K562 (cell line): ENCODE data around the gene CPLANE2. TPM values are rescaled to one million over a fixed set of nuclear protein-coding genes. Genes with fewer than 3 reads are reported as not detected.

ENCODE experiments used
- ARHGAP35 ChIP-seq: fragments of 450-650 bp; IDR thresholded peaks from 2 replicates; pipeline ENCODE4 v1.6.1; 2018; ENCODE audit not compliant: partially characterized antibody
- CCAR2 ChIP-seq: fragments of 200-400 bp; formaldehyde crosslinking; IDR thresholded peaks from 2 replicates; pipeline ENCODE4 v1.6.1; 2017; ENCODE audit warnings: mild to moderate bottlenecking, low read depth, low read length
- CHD4 ChIP-seq: fragments of 200-600 bp; sonication (generic); IDR thresholded peaks from 3 replicates; pipeline ENCODE4 v1.6.1; 2012; ENCODE audit warnings: low read depth, mild to moderate bottlenecking, mixed read lengths, low read length, inconsistent platforms; ENCODE audit not compliant: insufficient read depth, insufficient replicate concordance, poor library complexity, severe bottlenecking
- HDAC2 ChIP-seq: fragments of 450-650 bp; IDR thresholded peaks from 2 replicates; pipeline ENCODE4 v1.6.1; 2016; ENCODE audit warnings: mild to moderate bottlenecking
- RCOR1 ChIP-seq, 2 experiments: IDR thresholded peaks; 2 replicates each; pipeline ENCODE4 v1.6.1; 2012; ENCODE audit warnings: low read depth in 2 of 2, low read length in 2 of 2, borderline replicate concordance in 1 of 2, improper control_type of control experiment in 1 of 2
- SMARCA4 ChIP-seq: fragments of 450-650 bp; IDR thresholded peaks from 2 replicates; pipeline ENCODE4 v1.6.1; 2016
- SMARCE1 ChIP-seq: fragments of 450-650 bp; IDR thresholded peaks from 2 replicates; pipeline ENCODE4 v1.7.1; 2016; ENCODE audit warnings: mild to moderate bottlenecking
- XRCC4 ChIP-seq: IDR thresholded peaks from one replicate; pipeline ENCODE4 v1.6.1; 2011; ENCODE audit not compliant: insufficient read depth, insufficient read length; ENCODE audit errors: extremely low read depth
- ZFX ChIP-seq: sonication (generic); formaldehyde crosslinking; IDR thresholded peaks from 2 replicates; pipeline ENCODE4 v1.8.0; 2022; ENCODE audit warnings: mild to moderate bottlenecking, missing genetic modification reagents, moderate library complexity
- ZNF140 ChIP-seq: fragments of 250-450 bp; sonication (Bioruptor Pico); IDR thresholded peaks from 2 replicates; pipeline ENCODE4 v1.8.0; 2021; ENCODE audit warnings: moderate library complexity, mild to moderate bottlenecking, inconsistent platforms
- ZNF184 ChIP-seq: sonication (generic); formaldehyde crosslinking; IDR thresholded peaks from 2 replicates; pipeline ENCODE4 v1.5.0; 2020; ENCODE audit warnings: missing genetic modification reagents
- polyA plus RNA-seq, 8 experiments: library from polyadenylated mRNA; depleted of rRNA in 4 of 8; stranded (reverse) in 5 of 8; unstranded in 3 of 8; fragments of >200 nt; fragmentation: Nextera tagmentation in 2 of 8; fragmentation: Illumina TruSeq in 1 of 8; extraction: Ambion mirVana in 2 of 8; extraction: Trizol in 1 of 8; gene quantifications; 2 replicates each; pipeline versions ENCODE4 v1.2.1 to v1.2.3, GENCODE V29; 2011 to 2014; ENCODE audit warnings: inconsistent platforms in 1 of 8, missing spikeins in 1 of 8
- total RNA-seq, 7 experiments: library from RNA; depleted of rRNA in 6 of 7; stranded (reverse); fragments of >200 nt in 6 of 7; fragmentation: Illumina TruSeq in 2 of 7; extraction: Trizol in 2 of 7; gene quantifications; 2 replicates each; pipeline versions ENCODE4 v1.2.1 to v1.2.3, GENCODE V29; 2011 to 2021; ENCODE audit warnings: low replicate concordance in 1 of 7
- TF ChIP-seq, protein P1 (sequence below): sonication (generic); formaldehyde crosslinking; IDR thresholded peaks from 2 replicates; pipeline ENCODE4 v1.8.0; 2022; ENCODE audit warnings: mild to moderate bottlenecking, missing genetic modification reagents
- TF ChIP-seq, protein P2 (sequence below): sonication (generic); formaldehyde crosslinking; IDR thresholded peaks from 2 replicates; pipeline ENCODE4 v1.4.0; 2020; ENCODE audit warnings: mild to moderate bottlenecking, missing genetic modification reagents
- TF ChIP-seq, protein P3 (sequence below): sonication (generic); formaldehyde crosslinking; IDR thresholded peaks from 2 replicates; pipeline ENCODE4 v1.8.0; 2023; ENCODE audit warnings: mild to moderate bottlenecking, missing genetic modification reagents
- TF ChIP-seq, protein P4 (sequence below): fragments of 200-800 bp; sonication (Bioruptor generic); IDR thresholded peaks from 2 replicates; pipeline ENCODE4 v1.6.1; 2017; ENCODE audit warnings: missing genetic modification characterization, missing compliant biosample characterization

CPLANE2 gene
- total and polyA plus RNA-seq, 9 of the 15 experiments (the other 6 are each of a cell fraction or from before 2014, with no cell fraction given): 0.17 to 20.9 (median 8.1) TPM

DNA sequence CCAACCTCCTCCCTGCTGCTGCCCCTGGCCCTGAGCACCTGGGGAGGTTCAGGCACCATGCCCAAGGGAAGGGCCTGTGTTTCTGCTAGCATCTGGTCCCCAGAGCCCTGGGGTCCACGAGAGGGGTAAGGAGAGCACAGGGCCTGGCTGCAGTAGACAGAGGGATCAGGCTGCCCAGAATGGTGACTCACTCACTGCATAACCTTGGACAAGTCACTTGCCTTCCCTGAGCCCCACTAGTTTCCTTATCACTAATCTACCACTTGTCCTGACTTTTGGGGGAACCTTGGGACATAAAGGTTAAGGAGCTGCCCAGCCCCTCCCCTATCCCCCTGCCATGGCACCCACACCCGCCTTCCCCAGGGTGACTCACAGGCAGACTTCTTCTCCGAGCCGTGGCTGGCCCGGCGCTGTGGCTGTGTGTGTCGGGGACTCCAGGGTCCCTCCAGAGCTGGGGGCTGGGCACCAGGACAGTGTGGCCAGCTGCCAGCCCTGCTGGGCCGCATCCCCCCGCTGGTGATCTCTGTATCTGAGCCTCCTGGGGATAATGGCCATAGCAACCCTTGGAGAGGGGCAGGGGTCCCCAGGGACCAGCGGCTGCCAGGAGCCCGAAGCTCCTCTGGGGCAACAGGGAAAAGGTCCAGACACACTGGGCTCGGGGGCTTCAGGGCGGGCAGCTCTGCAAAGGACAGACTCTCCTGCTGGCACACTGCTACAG lies 28.6 kb downstream of the CPLANE2 start (continued):
- TF ChIP-seq SMARCA4 (peak; percentile 52; the same call in 1 of the 2 replicates), ZFX (CRISPR knock-in tag) (peak; percentile 2), HDAC2 (peak; percentile 16; the same call in 1 of the 2 replicates), ZNF184 (CRISPR knock-in tag) (no peak), XRCC4 (no peak), ARHGAP35 (no peak), ZNF140 (no peak), CCAR2 (no peak), SMARCE1 (peak; percentile 68; the same call in 1 of the 2 replicates), RCOR1 (IDR thresholded peaks at IDR 0.05; ENCODE audit: borderline replicate concordance in 1 of 2, low read depth in 2 of 2, low read length in 2 of 2) (no peak), CHD4 (no peak)
- TF ChIP-seq, protein P1, sequence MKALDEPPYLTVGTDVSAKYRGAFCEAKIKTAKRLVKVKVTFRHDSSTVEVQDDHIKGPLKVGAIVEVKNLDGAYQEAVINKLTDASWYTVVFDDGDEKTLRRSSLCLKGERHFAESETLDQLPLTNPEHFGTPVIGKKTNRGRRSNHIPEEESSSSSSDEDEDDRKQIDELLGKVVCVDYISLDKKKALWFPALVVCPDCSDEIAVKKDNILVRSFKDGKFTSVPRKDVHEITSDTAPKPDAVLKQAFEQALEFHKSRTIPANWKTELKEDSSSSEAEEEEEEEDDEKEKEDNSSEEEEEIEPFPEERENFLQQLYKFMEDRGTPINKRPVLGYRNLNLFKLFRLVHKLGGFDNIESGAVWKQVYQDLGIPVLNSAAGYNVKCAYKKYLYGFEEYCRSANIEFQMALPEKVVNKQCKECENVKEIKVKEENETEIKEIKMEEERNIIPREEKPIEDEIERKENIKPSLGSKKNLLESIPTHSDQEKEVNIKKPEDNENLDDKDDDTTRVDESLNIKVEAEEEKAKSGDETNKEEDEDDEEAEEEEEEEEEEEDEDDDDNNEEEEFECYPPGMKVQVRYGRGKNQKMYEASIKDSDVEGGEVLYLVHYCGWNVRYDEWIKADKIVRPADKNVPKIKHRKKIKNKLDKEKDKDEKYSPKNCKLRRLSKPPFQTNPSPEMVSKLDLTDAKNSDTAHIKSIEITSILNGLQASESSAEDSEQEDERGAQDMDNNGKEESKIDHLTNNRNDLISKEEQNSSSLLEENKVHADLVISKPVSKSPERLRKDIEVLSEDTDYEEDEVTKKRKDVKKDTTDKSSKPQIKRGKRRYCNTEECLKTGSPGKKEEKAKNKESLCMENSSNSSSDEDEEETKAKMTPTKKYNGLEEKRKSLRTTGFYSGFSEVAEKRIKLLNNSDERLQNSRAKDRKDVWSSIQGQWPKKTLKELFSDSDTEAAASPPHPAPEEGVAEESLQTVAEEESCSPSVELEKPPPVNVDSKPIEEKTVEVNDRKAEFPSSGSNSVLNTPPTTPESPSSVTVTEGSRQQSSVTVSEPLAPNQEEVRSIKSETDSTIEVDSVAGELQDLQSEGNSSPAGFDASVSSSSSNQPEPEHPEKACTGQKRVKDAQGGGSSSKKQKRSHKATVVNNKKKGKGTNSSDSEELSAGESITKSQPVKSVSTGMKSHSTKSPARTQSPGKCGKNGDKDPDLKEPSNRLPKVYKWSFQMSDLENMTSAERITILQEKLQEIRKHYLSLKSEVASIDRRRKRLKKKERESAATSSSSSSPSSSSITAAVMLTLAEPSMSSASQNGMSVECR (CRISPR knock-in tag): 0 out of 2 replicates have a peak, but pooled peaks have one; percentile 36
- TF ChIP-seq, protein P2, sequence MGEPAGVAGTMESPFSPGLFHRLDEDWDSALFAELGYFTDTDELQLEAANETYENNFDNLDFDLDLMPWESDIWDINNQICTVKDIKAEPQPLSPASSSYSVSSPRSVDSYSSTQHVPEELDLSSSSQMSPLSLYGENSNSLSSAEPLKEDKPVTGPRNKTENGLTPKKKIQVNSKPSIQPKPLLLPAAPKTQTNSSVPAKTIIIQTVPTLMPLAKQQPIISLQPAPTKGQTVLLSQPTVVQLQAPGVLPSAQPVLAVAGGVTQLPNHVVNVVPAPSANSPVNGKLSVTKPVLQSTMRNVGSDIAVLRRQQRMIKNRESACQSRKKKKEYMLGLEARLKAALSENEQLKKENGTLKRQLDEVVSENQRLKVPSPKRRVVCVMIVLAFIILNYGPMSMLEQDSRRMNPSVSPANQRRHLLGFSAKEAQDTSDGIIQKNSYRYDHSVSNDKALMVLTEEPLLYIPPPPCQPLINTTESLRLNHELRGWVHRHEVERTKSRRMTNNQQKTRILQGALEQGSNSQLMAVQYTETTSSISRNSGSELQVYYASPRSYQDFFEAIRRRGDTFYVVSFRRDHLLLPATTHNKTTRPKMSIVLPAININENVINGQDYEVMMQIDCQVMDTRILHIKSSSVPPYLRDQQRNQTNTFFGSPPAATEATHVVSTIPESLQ (CRISPR knock-in tag): no peak
- TF ChIP-seq, protein P3, sequence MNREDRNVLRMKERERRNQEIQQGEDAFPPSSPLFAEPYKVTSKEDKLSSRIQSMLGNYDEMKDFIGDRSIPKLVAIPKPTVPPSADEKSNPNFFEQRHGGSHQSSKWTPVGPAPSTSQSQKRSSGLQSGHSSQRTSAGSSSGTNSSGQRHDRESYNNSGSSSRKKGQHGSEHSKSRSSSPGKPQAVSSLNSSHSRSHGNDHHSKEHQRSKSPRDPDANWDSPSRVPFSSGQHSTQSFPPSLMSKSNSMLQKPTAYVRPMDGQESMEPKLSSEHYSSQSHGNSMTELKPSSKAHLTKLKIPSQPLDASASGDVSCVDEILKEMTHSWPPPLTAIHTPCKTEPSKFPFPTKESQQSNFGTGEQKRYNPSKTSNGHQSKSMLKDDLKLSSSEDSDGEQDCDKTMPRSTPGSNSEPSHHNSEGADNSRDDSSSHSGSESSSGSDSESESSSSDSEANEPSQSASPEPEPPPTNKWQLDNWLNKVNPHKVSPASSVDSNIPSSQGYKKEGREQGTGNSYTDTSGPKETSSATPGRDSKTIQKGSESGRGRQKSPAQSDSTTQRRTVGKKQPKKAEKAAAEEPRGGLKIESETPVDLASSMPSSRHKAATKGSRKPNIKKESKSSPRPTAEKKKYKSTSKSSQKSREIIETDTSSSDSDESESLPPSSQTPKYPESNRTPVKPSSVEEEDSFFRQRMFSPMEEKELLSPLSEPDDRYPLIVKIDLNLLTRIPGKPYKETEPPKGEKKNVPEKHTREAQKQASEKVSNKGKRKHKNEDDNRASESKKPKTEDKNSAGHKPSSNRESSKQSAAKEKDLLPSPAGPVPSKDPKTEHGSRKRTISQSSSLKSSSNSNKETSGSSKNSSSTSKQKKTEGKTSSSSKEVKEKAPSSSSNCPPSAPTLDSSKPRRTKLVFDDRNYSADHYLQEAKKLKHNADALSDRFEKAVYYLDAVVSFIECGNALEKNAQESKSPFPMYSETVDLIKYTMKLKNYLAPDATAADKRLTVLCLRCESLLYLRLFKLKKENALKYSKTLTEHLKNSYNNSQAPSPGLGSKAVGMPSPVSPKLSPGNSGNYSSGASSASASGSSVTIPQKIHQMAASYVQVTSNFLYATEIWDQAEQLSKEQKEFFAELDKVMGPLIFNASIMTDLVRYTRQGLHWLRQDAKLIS (CRISPR knock-in tag): no peak
- TF ChIP-seq, protein P4, sequence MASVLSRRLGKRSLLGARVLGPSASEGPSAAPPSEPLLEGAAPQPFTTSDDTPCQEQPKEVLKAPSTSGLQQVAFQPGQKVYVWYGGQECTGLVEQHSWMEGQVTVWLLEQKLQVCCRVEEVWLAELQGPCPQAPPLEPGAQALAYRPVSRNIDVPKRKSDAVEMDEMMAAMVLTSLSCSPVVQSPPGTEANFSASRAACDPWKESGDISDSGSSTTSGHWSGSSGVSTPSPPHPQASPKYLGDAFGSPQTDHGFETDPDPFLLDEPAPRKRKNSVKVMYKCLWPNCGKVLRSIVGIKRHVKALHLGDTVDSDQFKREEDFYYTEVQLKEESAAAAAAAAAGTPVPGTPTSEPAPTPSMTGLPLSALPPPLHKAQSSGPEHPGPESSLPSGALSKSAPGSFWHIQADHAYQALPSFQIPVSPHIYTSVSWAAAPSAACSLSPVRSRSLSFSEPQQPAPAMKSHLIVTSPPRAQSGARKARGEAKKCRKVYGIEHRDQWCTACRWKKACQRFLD (CRISPR knock-in tag): 0 out of 2 replicates have a peak, but pooled peaks have one; percentile 2
